Measurements from ENCODE around the gene TOP2B. TPM values are rescaled to one million over a fixed set of nuclear protein-coding genes. Genes with fewer than 3 reads are reported as not detected.

The TOP2B gene
- total RNA-seq, 1 experiment from 2014 or later: 181 TPM

DNA sequence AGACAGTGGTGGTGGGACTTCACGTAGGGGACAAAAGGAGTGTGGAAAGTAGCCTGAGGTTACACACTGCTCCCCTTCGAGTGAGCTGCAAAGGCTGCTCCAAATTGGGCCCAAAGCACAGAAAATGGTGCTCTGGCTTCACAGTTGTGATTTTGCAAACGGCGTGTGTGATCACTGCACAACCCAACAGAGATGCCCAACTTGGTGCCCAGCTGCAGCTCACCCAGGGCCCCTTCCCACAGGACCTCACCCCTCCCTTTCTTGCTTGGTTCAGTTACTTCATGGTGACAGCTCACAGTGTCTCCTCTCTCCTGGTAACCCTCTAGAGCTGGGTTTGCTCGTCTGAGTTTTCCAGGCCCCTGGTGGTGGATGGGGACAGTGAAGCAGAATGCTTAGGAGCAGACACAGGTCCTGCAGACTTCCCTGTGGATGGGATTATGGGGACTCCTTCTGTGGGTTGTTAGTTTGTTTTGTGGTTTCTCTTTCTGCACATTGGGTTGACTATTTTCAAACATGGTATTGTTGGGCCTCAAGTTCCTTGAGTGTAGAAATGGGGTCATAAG lies 98.3 kb downstream of the TOP2B start:
- Histone ChIP-seq H3K27ac (ENCODE audit: insufficient read length, low read depth, low read length) (no peak overlapping the region), H3K4me1 (ENCODE audit: insufficient read depth, low read length) (no peaks in the 10 kb centered on the region), H3K9me3 (ENCODE audit: control insufficient read depth, low read depth, low read length) (no peaks in the 10 kb centered on the region), H4K20me1 (ENCODE audit: control insufficient read depth, insufficient read depth, insufficient read length) (no peaks in the 10 kb centered on the region), H2BK5ac (ENCODE audit: insufficient read length, low read length) (no peak overlapping the region), H4K91ac (ENCODE audit: insufficient read length, low read depth, low read length) (no peak overlapping the region), H2AK5ac (ENCODE audit: insufficient read length, low read length) (no peak overlapping the region), H3K4ac (ENCODE audit: low read depth, low read length) (no peak overlapping the region), H2BK12ac (ENCODE audit: insufficient read length, low read depth, low read length) (no peak overlapping the region), H3T11ph (ENCODE audit: low read length) (no peak overlapping the region), H3K14ac (ENCODE audit: insufficient read depth, low read length) (no peak overlapping the region), H4K8ac (replicated peaks; ENCODE audit: insufficient read length, low read depth, low read length) (no peak overlapping the region), H3K27me3 (ENCODE audit: insufficient read depth, low read length) (no peaks in the 10 kb centered on the region; the same call in 1 of the 2 replicates), H3K79me1 (ENCODE audit: insufficient read depth, low read depth, low read length, poor library complexity, severe bottlenecking) (no peaks in the 10 kb centered on the region), H2BK20ac (ENCODE audit: low read depth, low read length, poor library complexity, severe bottlenecking) (no peak overlapping the region), H3K18ac (ENCODE audit: insufficient read length, low read depth, low read length) (no peak overlapping the region), H3K9ac (ENCODE audit: extremely low read depth, insufficient read length, low read length) (no peak overlapping the region), H2BK120ac (ENCODE audit: low read depth, low read length, poor library complexity, severe bottlenecking) (no peak overlapping the region), H3K4me2 (ENCODE audit: insufficient read depth, insufficient read length, low read length) (no peak overlapping the region), H3K23me2 (ENCODE audit: insufficient read length, low read depth, low read length, poor library complexity, severe bottlenecking) (no peaks in the 10 kb centered on the region), H4K5ac (ENCODE audit: insufficient read length, low read depth, low read length) (no peak overlapping the region), H2AFZ (ENCODE audit: low read length) (no peak overlapping the region), H2BK15ac (ENCODE audit: low read depth, low read length) (no peak overlapping the region), H3K23ac (ENCODE audit: insufficient read length, low read depth, low read length) (no peak overlapping the region), H3K56ac (ENCODE audit: insufficient read length, low read depth, low read length) (no peak overlapping the region), H3K79me2 (ENCODE audit: insufficient read depth, low read length) (no peaks in the 10 kb centered on the region)
- H3K36me3 Mint-ChIP-seq (ENCODE audit: insufficient read depth in 1 of 3, low read depth in 3 of 3): no peaks in the 10 kb centered on the region
- no peaks in the 10 kb centered on the region for H3K9me3 Mint-ChIP-seq
- H3K27ac Mint-ChIP-seq: no peak overlapping the region
- H3K4me3 Mint-ChIP-seq: no peak overlapping the region
- WGBS (ENCODE audit: extremely low coverage, insufficient read length, low lambda C conversion rate): no CpG with 5 or more reads among the region's 5 CpGs
- H3K4me1 Mint-ChIP-seq: peaks cover 0 to 2% of the 10 kb centered on the region in 2 experiments; a peak in 1 of 4 replicates
- H3K27me3 Mint-ChIP-seq (ENCODE audit: low read depth): peaks cover 2% of the 10 kb centered on the region
- no peak for DNase-seq
- TF ChIP-seq CTCF (conservative IDR thresholded peaks at IDR 0.05): peak; percentile 50
